Measurements from ENCODE around the gene NRXN3.

Gene NRXN3

DNA sequence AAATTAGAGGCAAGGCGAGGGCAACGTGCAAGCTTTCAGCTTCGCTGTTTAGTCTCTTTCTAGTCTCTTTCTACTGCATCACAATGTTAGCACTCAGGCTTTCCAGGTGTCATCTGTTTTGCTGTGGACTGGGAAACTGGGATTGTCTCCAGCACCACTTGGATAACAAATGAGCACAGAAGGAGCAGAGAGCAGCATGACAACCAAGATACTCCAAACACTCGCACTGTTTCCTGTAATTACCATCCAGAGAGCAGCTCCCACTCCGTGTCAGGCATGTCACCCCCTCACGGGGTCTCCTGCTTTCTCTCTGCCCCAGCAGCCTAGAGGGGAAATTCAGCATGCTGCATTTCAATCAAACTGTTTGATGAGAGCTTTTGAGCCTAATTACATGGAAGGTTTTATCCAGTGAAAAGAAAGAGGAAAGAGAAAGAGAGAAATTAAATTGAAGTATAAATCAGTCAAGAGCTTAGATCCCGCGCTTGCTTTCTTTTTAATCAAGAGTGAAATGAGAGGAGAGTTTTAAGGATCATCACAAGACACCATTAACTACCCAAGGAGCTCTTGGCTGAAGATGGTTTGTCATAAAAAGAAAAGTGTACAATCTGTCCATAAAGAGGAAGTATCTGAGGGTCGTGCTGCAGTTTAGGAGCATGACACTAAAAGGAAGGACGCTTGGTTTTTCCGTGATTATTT, 1123.5 kb downstream of the NRXN3 start:
- DNase-seq (ENCODE audit: low spot score), result no peak

DNA sequence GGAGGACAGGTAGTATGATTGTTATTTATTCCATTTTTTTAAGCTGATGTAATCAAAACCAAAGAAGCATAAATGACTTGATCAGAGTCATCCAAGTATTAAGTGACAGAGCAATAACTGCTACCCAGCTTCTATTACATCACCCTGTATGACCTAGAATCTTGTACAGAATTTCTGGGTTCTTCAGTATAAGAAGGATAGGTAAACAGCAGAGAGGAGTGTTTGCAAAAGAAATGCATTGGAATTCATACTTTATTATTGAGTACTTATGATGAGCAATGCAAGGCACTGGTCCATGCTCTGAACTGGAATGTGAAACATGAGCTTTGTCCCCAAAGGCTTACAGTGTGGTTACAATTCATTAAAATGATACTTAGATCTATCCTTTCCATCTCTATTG, 1124.3 kb downstream of the NRXN3 start:
- DNase-seq (ENCODE audit: low spot score), result no peak

DNA sequence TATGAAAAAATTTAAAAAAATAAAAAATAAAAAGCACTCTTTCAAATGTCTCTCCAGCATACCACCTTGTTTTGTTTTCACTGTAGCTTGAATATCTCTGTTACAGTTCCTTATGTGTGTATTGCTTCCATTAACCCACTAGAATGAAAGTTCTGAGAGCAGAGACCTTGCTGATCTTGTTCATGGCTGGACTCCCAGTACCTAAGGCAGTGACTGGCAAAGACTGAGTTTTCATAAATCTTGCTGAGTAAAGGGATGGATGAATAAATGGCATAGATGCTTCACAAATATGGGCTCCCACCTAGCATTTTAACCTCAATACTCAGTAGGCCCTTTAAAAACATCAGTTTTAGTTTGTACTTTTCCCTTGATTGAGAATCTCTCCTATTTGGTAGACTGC, 1125.2 kb downstream of the NRXN3 start:
- no peak for DNase-seq (ENCODE audit: low spot score)

DNA sequence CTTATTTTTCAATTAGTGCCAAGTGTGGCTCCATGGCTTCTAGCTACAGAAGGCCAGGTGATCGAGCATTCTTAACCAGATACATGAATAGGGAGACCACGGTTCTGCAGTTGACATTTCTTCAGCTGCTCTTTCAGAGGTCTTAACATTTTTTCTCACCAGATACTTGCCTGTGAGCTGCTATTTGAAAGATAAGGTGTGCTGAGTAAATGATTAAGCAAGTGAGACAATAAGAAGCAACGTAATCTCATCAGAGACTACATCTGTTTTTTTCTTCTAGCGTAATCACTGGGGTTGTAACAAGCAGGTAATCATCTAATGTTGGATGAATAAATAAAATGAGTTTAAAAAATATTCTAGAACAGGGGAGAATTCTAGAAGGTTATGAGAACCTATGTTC, 1128.2 kb downstream of the NRXN3 start:
- DNase-seq (ENCODE audit: low spot score), result no peak

DNA sequence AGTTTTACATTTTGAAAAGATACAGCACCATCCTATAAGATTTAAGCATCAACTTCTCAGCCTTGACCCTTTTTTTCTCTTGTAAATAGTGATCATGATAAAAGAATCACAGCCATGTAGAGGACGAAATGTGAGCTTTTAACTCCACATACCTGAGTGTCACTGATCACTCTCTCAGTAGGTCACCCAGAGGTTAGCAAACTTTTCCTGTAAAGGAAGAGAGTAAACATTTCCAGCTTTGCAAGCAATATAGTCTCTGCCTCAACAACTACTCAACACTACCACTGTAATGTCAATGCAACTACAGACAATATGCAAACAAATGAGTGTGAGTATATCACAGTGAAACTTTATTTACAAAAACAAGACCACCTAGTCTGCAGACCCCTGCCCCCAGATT, 1129.0 kb downstream of the NRXN3 start:
- DNase-seq (ENCODE audit: low spot score), result no peak

DNA sequence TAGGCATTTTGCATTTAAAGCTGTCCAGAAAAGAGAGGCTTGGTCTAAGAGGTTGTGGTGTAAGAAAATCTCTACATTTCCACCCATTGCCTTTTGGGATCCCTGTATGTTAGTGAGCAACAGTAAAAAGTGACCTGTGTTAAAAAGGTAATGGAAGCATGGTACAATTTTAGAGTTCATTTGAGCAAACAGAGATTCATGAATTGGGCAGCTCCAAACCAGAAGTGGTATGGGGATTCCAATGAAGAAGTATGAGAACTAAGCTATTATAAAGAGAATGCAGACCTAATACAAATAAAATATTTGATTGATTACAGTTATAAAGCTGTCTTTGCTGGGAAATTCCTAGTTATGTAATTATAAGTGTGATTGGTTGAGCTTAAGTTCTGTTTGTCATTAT, 1134.1 kb downstream of the NRXN3 start:
- DNase-seq (ENCODE audit: low spot score), result no peak

DNA sequence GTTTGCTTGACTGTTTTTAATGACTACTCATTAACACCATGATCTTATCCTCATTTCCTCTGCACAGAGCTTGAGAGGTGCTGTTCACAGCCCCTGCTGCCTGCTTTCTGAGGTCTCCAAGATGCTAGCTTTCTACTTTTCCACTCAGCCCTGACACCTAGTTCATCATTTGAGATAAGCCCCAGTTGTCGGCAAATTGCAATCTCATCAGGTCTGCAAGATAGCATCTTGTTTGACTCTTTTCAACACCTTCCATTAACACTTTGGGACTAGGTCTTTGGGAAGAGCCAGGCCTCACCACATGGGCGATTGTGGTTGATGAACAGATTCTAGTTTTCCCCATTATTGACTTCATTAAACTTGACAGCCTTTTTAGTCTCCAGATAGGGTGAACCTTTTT, 1136.4 kb downstream of the NRXN3 start:
- DNase-seq (ENCODE audit: low spot score), result no peak

DNA sequence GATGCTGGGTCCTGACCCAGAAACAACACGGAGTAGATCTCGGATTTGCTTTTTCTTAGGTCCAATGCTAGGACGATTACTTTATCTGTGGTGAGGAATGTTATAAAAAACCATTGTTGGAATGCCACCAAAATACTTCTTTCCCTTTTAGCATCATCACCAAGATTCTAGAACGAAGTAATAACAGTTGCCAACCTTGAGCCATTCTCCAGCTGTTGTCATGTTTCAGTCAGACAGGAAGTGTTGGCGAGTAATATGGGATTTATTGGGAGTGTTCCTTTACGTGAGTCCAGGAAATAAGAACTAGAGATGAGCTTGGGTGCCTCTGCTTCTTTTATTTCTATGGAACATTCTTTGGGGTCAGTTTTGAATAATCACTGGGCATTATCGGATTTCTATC, 1148.2 kb downstream of the NRXN3 start:
- no peak for DNase-seq (ENCODE audit: low spot score)

DNA sequence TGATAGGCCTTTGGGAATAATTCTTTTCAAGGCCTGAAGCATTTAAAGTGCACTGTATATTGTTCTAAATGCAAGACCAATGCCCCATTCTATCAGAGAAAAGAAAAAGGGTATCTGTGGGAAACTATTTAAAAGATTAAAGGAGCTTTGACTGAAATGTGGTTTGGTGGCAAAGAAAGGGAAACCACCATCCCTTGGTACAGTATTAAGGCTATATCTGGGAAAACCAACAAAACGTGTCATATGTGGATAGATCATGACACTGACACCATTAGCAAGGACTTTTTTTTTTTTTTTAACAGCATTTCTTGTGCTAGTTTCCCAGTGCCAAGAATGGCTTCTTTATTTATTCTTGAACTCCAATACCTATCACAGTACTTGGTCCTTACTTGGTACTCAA, 1150.4 kb downstream of the NRXN3 start:
- DNase-seq (ENCODE audit: low spot score), result no peak

DNA sequence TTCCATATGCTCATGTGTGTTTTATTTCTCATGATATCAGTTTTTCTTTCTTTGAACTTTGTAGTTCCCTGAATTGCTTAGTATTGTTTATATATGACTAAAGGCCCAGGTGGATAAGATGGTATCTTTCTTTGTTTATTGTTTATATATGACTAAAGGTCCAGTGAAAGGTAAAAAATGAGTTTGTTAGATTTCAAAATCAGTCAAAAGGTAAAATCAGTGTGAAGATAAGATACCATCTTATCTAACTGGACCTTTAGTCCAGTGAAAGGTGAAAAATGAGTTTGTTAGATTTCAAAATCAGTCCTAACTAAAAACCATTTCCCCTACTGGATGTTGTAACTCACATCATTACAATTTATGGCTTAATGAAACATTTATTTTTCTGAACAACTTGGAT, 1150.9 kb downstream of the NRXN3 start:
- no peak for DNase-seq (ENCODE audit: low spot score)

DNA sequence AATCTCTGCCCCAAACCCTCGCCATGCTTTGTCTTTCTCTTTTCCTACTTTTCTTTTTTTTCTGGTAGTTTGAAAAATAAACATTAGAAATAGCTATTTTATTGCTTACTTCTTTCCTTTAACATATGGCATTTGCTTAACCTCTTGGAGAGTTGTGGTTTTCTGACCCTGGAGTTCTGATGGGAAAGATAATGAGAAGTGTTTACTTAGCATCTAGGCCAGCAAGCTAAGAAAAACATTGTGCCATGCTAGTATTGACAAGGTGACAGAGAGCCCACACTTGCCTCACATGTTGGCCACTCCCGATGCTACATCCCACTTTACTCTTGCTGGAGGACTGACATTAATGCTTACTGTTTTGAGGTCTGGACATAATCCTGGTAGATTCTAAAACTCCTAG, 1154.9 kb downstream of the NRXN3 start:
- DNase-seq (ENCODE audit: low spot score), result no peak

DNA sequence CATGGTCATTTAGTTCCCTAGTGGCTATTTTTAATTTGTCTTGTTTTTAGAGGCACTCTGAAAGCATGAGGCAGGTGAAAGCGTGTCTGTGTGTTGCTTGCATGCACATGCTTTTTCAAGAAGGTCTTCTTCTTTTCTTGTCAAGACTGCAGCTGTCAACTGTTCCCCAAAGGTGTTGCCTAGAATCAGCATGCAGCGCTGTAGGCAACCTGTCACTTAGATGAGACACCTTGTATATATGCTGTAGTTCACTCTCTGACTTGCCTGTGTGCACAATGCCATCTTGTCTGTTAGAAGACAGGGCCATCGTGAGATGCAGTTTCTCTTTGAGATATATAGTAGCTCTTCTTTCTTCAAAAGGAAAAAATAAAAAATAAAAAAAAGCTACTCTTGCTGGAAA, 1155.4 kb downstream of the NRXN3 start:
- DNase-seq (ENCODE audit: low spot score), result no peak

DNA sequence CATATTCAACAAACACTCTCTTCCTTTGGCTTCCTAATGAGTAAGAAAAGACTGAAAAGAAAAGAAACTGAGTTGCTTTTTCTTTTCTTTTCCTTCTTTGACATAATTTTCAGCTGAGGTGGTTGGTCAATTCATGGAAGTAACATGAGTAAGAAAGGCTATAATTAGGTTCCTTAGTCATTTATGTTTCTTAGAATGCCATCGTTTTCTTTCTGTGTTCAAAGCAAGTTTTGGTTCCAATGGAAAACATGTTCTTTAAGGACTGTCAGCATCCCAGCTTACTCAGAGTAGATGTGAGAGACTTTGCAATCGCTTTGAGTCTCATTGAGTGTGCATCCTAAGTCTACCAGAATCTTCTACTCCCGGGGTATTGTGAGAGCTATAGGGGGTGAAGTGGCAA, 1158.7 kb downstream of the NRXN3 start:
- no peak for DNase-seq (ENCODE audit: low spot score)

DNA sequence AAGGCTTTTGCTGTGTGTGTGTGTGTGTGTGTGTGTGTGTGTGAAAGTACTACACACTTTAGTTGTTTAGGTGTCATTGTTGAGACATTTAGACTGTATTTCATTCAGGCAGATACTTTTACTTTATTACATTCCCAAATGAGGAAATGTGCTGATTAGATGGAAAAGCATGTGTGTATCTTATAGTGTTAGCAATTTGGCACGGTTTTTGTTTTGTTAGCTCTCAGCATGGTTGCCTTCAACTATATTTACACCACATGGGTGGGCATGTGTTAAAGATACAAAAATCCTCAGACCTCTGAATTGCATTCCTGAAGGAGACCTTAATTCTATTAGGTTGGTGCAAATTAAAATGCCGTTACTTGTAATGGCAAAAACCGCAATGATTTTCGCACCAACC, 1161.7 kb downstream of the NRXN3 start:
- DNase-seq (ENCODE audit: low spot score), result no peak

DNA sequence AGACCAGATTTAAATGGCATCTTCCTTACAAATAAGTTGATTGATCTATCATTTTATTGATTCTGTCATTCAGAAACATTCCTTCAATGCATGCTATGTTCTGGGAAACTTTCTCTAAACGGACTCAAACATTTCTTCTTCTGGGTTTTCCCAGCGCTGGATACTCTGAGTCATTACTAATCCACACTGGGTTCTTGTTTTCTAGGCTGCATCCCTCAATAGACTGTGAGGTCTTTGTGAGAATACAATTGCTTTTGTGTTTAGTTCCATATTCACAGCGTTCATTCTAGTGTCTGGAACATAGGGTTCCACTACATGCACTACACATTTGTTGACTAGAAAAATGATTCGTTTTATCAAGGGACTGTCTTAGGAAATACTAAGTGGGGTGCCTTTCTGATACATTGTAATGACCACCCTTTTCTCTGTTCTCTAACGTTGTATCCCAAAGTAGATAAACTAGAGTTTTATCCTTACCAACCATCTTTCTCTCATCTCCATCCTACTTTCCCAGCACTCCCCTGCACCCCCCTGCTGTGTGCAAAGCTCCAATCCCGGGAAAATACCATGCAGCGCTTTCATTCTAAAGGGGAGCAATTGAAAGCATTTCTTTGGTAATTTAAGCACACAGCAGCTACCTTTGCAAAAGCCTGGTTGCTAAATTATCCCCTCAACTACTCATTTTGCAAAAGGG, 1162.5 kb downstream of the NRXN3 start:
- no peak for DNase-seq (ENCODE audit: low spot score)

DNA sequence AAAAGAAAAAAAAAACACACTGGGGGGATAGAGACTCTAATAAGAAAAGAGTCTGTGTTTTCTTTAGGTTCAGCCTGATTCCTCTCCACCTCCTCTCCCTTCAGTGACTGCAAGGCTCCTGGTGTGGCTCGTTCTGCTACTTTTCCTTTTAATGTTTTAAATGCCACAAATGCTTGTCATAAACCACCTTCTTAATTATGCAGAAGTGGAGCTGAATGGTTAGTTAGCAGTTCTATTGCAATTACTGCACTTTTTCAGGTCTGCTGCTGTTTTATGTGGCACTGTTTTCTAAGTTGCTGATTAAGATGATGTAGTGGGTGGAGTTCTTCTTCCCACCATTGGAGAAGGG, 1163.0 kb downstream of the NRXN3 start:
- no peak for DNase-seq (ENCODE audit: low spot score)

DNA sequence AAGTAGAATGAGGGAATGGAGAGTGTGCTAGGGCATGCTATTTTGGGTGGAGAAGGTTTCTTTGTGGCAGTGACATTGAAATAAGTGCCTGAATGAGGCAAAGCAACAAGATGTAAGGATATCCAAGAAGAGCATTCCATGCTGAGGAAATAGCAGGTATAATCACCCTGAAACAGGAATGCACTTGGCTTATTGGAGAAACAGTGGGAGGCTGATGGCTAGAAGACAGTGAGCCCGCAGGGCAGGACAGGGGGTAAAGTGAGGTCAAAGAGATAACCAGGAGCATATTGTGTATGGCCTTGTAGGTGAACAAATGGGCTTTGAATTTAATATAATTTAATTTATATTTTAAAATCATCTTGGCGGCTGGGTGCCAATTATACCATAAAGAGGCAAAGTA, 1164.1 kb downstream of the NRXN3 start:
- DNase-seq (ENCODE audit: low spot score), result no peak

DNA sequence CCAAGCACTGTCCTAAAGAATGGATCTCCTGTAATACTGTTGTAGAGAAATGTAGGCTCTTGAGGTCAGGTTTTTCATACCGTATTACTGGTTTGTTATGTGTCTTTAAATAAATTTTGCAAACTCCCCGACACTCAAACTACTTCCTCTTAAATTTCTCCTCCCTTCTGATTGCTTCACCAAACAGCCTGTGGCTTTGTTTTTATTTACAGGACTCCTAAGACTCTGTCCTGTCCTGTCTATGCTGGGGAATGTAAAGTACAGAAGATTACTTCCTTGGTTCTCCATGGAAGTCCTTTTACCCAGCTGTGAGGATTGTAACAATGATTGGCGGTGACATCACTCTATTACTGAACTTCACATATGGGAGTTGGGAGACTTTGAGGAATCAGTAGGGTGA, 1167.6 kb downstream of the NRXN3 start:
- DNase-seq (ENCODE audit: low spot score), result no peak

DNA sequence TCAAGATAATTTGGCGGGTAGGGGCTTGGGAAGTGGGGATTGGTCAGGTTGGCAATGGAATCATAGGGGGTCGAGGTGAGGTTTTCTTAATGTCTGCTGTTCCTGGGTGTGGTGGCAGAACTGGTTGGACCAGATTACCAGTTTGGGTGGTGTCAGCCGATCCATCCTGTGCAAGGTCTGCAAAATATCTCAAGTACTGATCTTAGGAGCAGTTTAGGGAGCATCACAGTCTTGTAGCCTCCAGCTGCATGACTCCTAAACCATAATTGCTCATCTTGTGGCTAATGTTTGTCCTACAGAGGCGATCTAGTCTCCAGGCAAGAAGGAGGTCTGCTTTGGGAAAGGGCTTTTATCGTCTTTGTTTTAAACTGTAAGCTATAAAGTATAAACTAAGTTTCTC, 1172.8 kb downstream of the NRXN3 start:
- no peak for DNase-seq (ENCODE audit: low spot score)

DNA sequence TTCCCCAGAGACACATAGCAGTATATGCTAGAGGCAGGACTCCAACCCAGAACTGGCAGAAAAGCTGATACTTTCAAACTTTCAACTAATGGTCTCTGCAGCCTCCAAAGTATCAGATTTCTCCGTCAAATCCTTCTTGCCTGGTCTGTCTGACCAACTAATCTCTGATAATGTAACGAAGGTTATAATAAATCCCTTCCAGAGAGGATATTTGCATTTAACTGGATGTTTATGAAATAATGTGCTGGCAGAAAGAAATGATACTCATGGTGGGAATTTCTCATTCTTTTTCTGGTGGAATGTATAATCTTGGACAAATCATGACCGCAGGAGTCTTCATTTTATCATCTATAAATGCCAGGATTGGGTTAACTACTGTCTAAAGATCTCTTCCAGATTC, 1180.8 kb downstream of the NRXN3 start:
- no peak for DNase-seq (ENCODE audit: low spot score)

DNA sequence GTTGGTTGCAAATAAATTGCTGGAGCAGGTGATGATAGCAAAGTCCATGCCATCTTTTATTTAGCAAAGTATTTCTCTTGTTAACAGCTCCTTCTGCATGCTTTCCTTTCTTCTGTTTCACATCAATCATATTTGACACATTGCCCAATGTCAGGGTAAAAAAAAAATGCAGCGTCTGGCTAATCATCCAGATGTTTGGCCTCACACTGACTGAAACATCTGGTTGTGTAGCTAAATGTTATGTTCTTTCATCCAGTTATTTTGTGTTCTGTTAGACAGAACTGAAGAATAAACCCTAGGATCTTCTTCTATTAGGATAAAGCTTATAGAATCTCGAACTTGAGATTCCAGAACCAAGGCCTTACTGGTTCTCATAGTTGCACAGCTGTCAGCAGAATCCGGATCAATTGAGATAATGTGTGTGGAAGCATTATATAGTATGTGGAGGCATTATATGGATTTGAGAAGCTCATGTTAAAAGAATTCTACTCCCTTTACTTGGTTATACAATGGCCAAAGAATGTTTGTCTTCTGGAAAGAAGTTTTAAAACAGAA, 1182.0 kb downstream of the NRXN3 start:
- no peak for DNase-seq (ENCODE audit: low spot score)

DNA sequence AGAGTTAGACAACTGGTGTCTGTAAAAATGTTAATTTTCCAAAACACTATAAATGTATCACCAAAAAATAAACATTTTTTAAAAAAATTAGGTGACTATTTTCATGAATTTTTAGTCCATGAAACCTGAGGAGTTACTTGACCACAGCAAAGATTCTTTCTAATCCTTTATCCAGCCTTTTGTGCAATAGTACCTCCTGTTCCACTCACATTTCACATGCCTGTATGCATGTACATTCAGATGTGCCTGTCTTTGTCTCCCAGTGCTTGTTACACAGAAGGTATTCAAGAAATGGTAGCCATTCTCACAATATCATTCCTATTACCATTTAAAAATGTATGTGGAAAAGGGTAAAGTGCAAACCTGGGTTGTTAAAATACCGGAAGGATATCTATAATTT, 1184.2 kb downstream of the NRXN3 start:
- no peak for DNase-seq (ENCODE audit: low spot score)

DNA sequence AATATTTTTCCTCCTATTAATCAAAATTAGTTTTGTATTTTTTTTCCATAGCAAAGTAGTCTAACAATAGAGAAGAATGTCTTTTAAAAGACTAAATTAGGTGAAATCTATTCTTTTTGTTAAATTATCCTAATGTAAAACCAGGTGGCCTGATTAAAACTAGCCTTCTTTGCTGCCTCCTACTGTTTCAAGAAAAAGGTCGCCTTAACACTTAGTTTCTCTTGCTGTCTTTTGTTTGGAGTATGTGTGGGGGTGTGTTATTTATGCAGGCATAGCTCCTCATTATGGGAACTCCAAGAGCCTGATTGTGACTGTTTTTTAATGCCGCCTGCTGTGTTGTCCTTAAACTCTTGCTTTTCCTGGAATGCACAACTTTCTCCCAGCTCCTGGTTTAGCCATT, 1185.9 kb downstream of the NRXN3 start:
- DNase-seq (ENCODE audit: low spot score), result no peak

DNA sequence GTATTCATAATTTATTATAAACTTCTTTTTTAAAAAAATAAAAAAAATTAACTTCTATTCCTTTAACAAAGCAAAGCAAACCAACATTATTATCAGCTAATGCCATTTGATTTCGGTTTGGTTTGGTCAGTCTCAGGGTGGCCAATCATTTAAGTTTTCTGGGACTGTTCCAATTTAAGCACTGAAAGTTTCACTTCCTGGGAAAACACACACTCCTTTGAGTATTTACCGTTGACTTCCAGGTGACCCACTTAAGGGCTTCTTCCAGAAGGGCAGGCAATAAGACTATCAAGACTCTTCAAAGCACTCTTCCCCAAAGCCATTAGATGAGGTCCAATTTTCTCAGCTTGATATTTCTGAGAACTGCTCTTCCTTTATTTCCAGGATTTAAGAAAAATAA, 1187.1 kb downstream of the NRXN3 start:
- DNase-seq (ENCODE audit: low spot score), result no peak

Data from germinal center (tissue), 1 donor.